HepG2 (cell line): ENCODE results near the gene CKS1B. TPM values are rescaled to one million over a fixed set of nuclear protein-coding genes. Genes with fewer than 3 reads are reported as not detected.
A peak's percentile ranks its signal among the peaks of the same experiment; 100 is the strongest.

Experiments used
- AKAP8 ChIP-seq: sonication (generic); formaldehyde crosslinking; IDR thresholded peaks from 2 replicates; pipeline ENCODE4 v1.5.1; 2020; ENCODE audit warnings: mild to moderate bottlenecking, missing genetic modification reagents
- CSRNP2 ChIP-seq: sonication (generic); formaldehyde crosslinking; conservative IDR thresholded peaks from 2 replicates; pipeline ENCODE4 v1.8.0; 2022; ENCODE audit warnings: low read depth, missing genetic modification reagents
- DR1 ChIP-seq: sonication (generic); formaldehyde crosslinking; IDR thresholded peaks from 2 replicates; pipeline ENCODE4 v1.8.0; 2021; ENCODE audit warnings: mild to moderate bottlenecking, missing genetic modification reagents, inconsistent platforms
- ESRRA ChIP-seq: sonication (generic); formaldehyde crosslinking; IDR thresholded peaks from 2 replicates; pipeline ENCODE4 v1.5.1; 2020; ENCODE audit warnings: mild to moderate bottlenecking, low read depth, missing genetic modification reagents
- FOSL2 ChIP-seq: sonication (generic); formaldehyde crosslinking; IDR thresholded peaks from 2 replicates; pipeline ENCODE4 v1.4.0; 2020; ENCODE audit warnings: missing genetic modification reagents
- HIC2 ChIP-seq: sonication (generic); formaldehyde crosslinking; IDR thresholded peaks from 2 replicates; pipeline ENCODE4 v1.9.0; 2022; ENCODE audit warnings: low read depth, missing genetic modification reagents
- HOXA5 ChIP-seq: sonication (generic); formaldehyde crosslinking; IDR thresholded peaks from 2 replicates; pipeline ENCODE4 v1.4.0; 2020; ENCODE audit warnings: missing genetic modification reagents
- KAT8 ChIP-seq: IDR thresholded peaks from 2 replicates; pipeline ENCODE4 v1.6.1; 2016; ENCODE audit warnings: missing genetic modification reagents, missing compliant biosample characterization
- KDM4B ChIP-seq: sonication (generic); formaldehyde crosslinking; IDR thresholded peaks from 2 replicates; pipeline ENCODE4 v1.4.0; 2020; ENCODE audit warnings: missing genetic modification reagents
- POGZ ChIP-seq: sonication (generic); formaldehyde crosslinking; IDR thresholded peaks from 2 replicates; pipeline ENCODE4 v1.4.0; 2020; ENCODE audit warnings: mild to moderate bottlenecking, missing genetic modification reagents
- PPARG ChIP-seq: conservative IDR thresholded peaks from 2 replicates; pipeline ENCODE4 v1.6.1; 2016; ENCODE audit warnings: missing biosample characterization, missing genetic modification reagents
- PRMT3 ChIP-seq: sonication (generic); formaldehyde crosslinking; IDR thresholded peaks from 2 replicates; pipeline ENCODE4 v1.8.1; 2022; ENCODE audit warnings: low read depth, mild to moderate bottlenecking, moderate library complexity, missing genetic modification reagents, borderline replicate concordance
- RBAK ChIP-seq: sonication (generic); formaldehyde crosslinking; IDR thresholded peaks from 2 replicates; pipeline ENCODE4 v1.5.1; 2020; ENCODE audit warnings: mild to moderate bottlenecking, missing genetic modification reagents
- REST ChIP-seq, 2 experiments: IDR thresholded peaks; 2 replicates each; pipeline ENCODE4 v1.6.1; 2011 to 2012; ENCODE audit warnings: low read length in 2 of 2, borderline replicate concordance in 1 of 2, low read depth in 1 of 2, mild to moderate bottlenecking in 1 of 2, moderate library complexity in 1 of 2
- RXRB ChIP-seq: IDR thresholded peaks from 2 replicates; pipeline ENCODE4 v1.6.1; 2016; ENCODE audit warnings: borderline replicate concordance, missing genetic modification reagents, missing compliant biosample characterization
- SNAPC2 ChIP-seq: sonication (generic); formaldehyde crosslinking; IDR thresholded peaks from 2 replicates; pipeline ENCODE4 v1.8.1; 2022; ENCODE audit warnings: mild to moderate bottlenecking, missing genetic modification reagents
- TCF7L2 ChIP-seq: IDR thresholded peaks from 2 replicates; pipeline ENCODE4 v1.6.1; 2011; ENCODE audit warnings: mild to moderate bottlenecking, low read depth, low read length, moderate library complexity
- TSC22D2 ChIP-seq: sonication (generic); formaldehyde crosslinking; IDR thresholded peaks from 2 replicates; pipeline ENCODE4 v1.5.1; 2020; ENCODE audit warnings: missing genetic modification reagents, mild to moderate bottlenecking, borderline replicate concordance
- YEATS2 ChIP-seq: sonication (generic); formaldehyde crosslinking; IDR thresholded peaks from 2 replicates; pipeline ENCODE4 v1.4.0; 2020; ENCODE audit warnings: missing genetic modification reagents, borderline replicate concordance
- ZFP1 ChIP-seq: IDR thresholded peaks from 2 replicates; pipeline ENCODE4 v1.6.1; 2016
- ZNF335 ChIP-seq: sonication (generic); formaldehyde crosslinking; IDR thresholded peaks from 2 replicates; pipeline ENCODE4 v1.4.0; 2020; ENCODE audit warnings: missing genetic modification reagents
- ZNF569 ChIP-seq: sonication (generic); formaldehyde crosslinking; IDR thresholded peaks from 2 replicates; pipeline ENCODE4 v1.5.0; 2020; ENCODE audit warnings: mild to moderate bottlenecking, missing genetic modification reagents, moderate library complexity, borderline replicate concordance
- ZNF776 ChIP-seq: sonication (generic); formaldehyde crosslinking; IDR thresholded peaks from 2 replicates; pipeline ENCODE4 v1.4.0; 2020; ENCODE audit warnings: mild to moderate bottlenecking, missing genetic modification reagents
- polyA plus RNA-seq, 8 experiments: library from polyadenylated mRNA; depleted of rRNA in 3 of 8; stranded (reverse) in 7 of 8; unstranded in 1 of 8; fragments of >200 nt; fragmentation: Illumina TruSeq in 4 of 8; extraction: Trizol in 4 of 8; gene quantifications; 2 replicates each; pipeline versions ENCODE4 v1.2.1 to v1.2.3, GENCODE V29; 2011 to 2016; ENCODE audit warnings: low read depth in 4 of 8, missing spikeins in 1 of 8, mixed read lengths in 1 of 8; ENCODE audit not compliant: insufficient read depth in 1 of 8
- total RNA-seq, 5 experiments: library from RNA; depleted of rRNA; stranded (reverse); fragments of >200 nt; fragmentation: Illumina TruSeq; extraction: Trizol; gene quantifications; 2 replicates each; pipeline ENCODE4 v1.2.3, GENCODE V29; 2016; ENCODE audit warnings: low read depth in 1 of 5

Gene CKS1B
- total and polyA plus RNA-seq, 2 of the 13 experiments (the other 11 are each of a cell fraction or from before 2014, with no cell fraction given): 217 to 222 TPM

GRCh38 chr1:154944401-154945159 lies 29.9 kb upstream of the CKS1B start (continued):
- TF ChIP-seq REST (IDR thresholded peaks at IDR 0.05; ENCODE audit: borderline replicate concordance in 1 of 2, low read depth in 1 of 2, low read length in 2 of 2): no peak
- TF ChIP-seq FOSL2 (CRISPR knock-in tag): no peak
- TF ChIP-seq RBAK: no peak
- no peak for TF ChIP-seq KDM4B (CRISPR knock-in tag)
- TF ChIP-seq HIC2: peak; percentile 56; the same call in 1 of the 2 replicates
- TF ChIP-seq SNAPC2: peak; percentile 88
- TF ChIP-seq DR1: no peak; the same call in 1 of the 2 replicates
- peak; percentile 84 for TF ChIP-seq PPARG (CRISPR knock-in tag)
- TF ChIP-seq POGZ (CRISPR knock-in tag): no peak; the same call in 1 of the 2 replicates
- TF ChIP-seq TCF7L2: no peak
- peak; percentile 78 for TF ChIP-seq KAT8 (CRISPR knock-in tag)
- TF ChIP-seq ZNF569 (CRISPR knock-in tag): no peak
- no peak for TF ChIP-seq ZFP1 (CRISPR knock-in tag)
- no peak for TF ChIP-seq PRMT3 (CRISPR knock-in tag)
- 0 out of 2 replicates have a peak, but pooled peaks have one; percentile 31 for TF ChIP-seq ZNF335
- TF ChIP-seq TSC22D2 (CRISPR knock-in tag): no peak
- TF ChIP-seq RXRB (CRISPR knock-in tag): peak; percentile 98
- peak; percentile 66; the same call in 1 of the 2 replicates for TF ChIP-seq ESRRA
- no peak for TF ChIP-seq HOXA5
- peak; percentile 67; the same call in 1 of the 2 replicates for TF ChIP-seq YEATS2 (CRISPR knock-in tag)
- TF ChIP-seq AKAP8 (CRISPR knock-in tag): no peak
- no peak for TF ChIP-seq CSRNP2 (CRISPR knock-in tag)
- TF ChIP-seq ZNF776 (CRISPR knock-in tag): no peak
